Measurements from ENCODE around the gene BCAN. TPM values are rescaled to one million over a fixed set of nuclear protein-coding genes. Genes with fewer than 3 reads are reported as not detected.
"Not testable (repeated sequence)": the region's sequence is repeated elsewhere in the genome, so short reads cannot be mapped to it uniquely, and the experiment has no call there.

The BCAN gene
- total RNA-seq, 1 experiment from 2014 or later, result 0.37 TPM

- no peak overlapping the region for H3K27ac Mint-ChIP-seq (ENCODE audit: low read depth, unreplicated experiment)
- CTCF ChIA-PET, result interaction anchor here (0.5 to 20.9 kb wide), 20 partner anchors 12 to 283 kb away, joined by 3 to 396 read pairs (median 6); partner anchors contain the start of genes METTL25B and NES
- H3K27me3 Mint-ChIP-seq (ENCODE audit: insufficient read depth, unreplicated experiment), result peaks cover 61% of the 10 kb centered on the region
- no peaks in the 10 kb centered on the region for H3K9me3 Mint-ChIP-seq (ENCODE audit: unreplicated experiment)
- intact Hi-C loops (cut with micrococcal nuclease), result loop anchor here (1.0 kb wide), 1 partner anchor 53 kb away; no protein-coding TSS in a partner anchor
- no peaks in the 10 kb centered on the region for H3K36me3 Mint-ChIP-seq (ENCODE audit: insufficient read depth, unreplicated experiment)
- TF ChIP-seq CTCF (IDR thresholded peaks at IDR 0.05; ENCODE audit: unreplicated experiment), result peak; percentile 91
- no TSS peak for BruUV-seq (replicated peaks)
- peaks cover 12% of the 10 kb centered on the region for H3K4me1 Mint-ChIP-seq (ENCODE audit: insufficient read depth, unreplicated experiment)
- POLR2A ChIA-PET, result interaction anchor here (0.6 kb wide), 1 partner anchor 288 kb away, joined by 3 read pairs; no protein-coding TSS in a partner anchor
- peak overlapping the region; percentile 35 for H3K4me3 Mint-ChIP-seq (ENCODE audit: unreplicated experiment)
- peak; percentile 61 for DNase-seq (ENCODE audit: unreplicated experiment)
Observed at GRCh38 chr1:156625436-156626078, 16.4 kb upstream of the BCAN start.

GRCh38 chr1:156626079-156626438, 15.9 kb upstream of the BCAN start:
- ChIA-PET CTCF (interaction anchor here (0.6 to 20.9 kb wide), 27 partner anchors 8 to 248 kb away, joined by 3 to 396 read pairs (median 5); partner anchors contain the start of genes HAPLN2, METTL25B, NAXE and NES), POLR2A (interaction anchor here (0.6 kb wide), 1 partner anchor 288 kb away, joined by 3 read pairs; no protein-coding TSS in a partner anchor)
- no peak for DNase-seq (ENCODE audit: unreplicated experiment)
- Mint-ChIP-seq H3K4me1 (ENCODE audit: insufficient read depth, unreplicated experiment) (peaks cover 12% of the 10 kb centered on the region), H3K36me3 (ENCODE audit: insufficient read depth, unreplicated experiment) (no peaks in the 10 kb centered on the region), H3K4me3 (ENCODE audit: unreplicated experiment) (peak overlapping the region; percentile 35), H3K27me3 (ENCODE audit: insufficient read depth, unreplicated experiment) (peaks cover 61% of the 10 kb centered on the region), H3K9me3 (ENCODE audit: unreplicated experiment) (no peaks in the 10 kb centered on the region), H3K27ac (ENCODE audit: low read depth, unreplicated experiment) (no peak overlapping the region)
- BruUV-seq (replicated peaks), result no TSS peak
- no peak for TF ChIP-seq CTCF (IDR thresholded peaks at IDR 0.05; ENCODE audit: unreplicated experiment)
- intact Hi-C loops (cut with micrococcal nuclease), result loop anchor here (1.0 kb wide), 1 partner anchor 52 kb away; no protein-coding TSS in a partner anchor

- Mint-ChIP-seq H3K9me3 (ENCODE audit: unreplicated experiment) (no peaks in the 10 kb centered on the region), H3K27me3 (ENCODE audit: insufficient read depth, unreplicated experiment) (peaks cover 61% of the 10 kb centered on the region), H3K27ac (ENCODE audit: low read depth, unreplicated experiment) (no peak overlapping the region), H3K4me1 (ENCODE audit: insufficient read depth, unreplicated experiment) (peaks cover 17% of the 10 kb centered on the region), H3K4me3 (ENCODE audit: unreplicated experiment) (no peak overlapping the region), H3K36me3 (ENCODE audit: insufficient read depth, unreplicated experiment) (no peaks in the 10 kb centered on the region)
- intact Hi-C loops (cut with micrococcal nuclease), result loop anchor here (1.0 kb wide), 3 partner anchors 30 to 263 kb away; no protein-coding TSS in a partner anchor
- no TSS peak for BruUV-seq (replicated peaks)
- DNase-seq (ENCODE audit: unreplicated experiment), result peak; percentile 83
- TF ChIP-seq CTCF (IDR thresholded peaks at IDR 0.05; ENCODE audit: unreplicated experiment), result peak; percentile 73
- ChIA-PET CTCF (interaction anchor here (0.6 to 20.9 kb wide), 55 partner anchors 8 to 529 kb away, joined by 3 to 396 read pairs (median 4); partner anchors contain the start of genes HAPLN2, METTL25B, NAXE and NES), POLR2A (interaction anchor here (0.6 to 1.1 kb wide), 6 partner anchors 11 to 114 kb away, joined by 3 to 5 read pairs (median 3); partner anchors contain the start of gene MRPL24)
Observed at GRCh38 chr1:156627313-156627880, 14.5 kb upstream of the BCAN start.

GRCh38 chr1:156629823-156630449, 12.0 kb upstream of the BCAN start:
- H3K27me3 Mint-ChIP-seq (ENCODE audit: insufficient read depth, unreplicated experiment), result peaks cover 60% of the 10 kb centered on the region

GRCh38 chr1:156631152-156631551, 10.8 kb upstream of the BCAN start:
- H3K27ac Mint-ChIP-seq (ENCODE audit: low read depth, unreplicated experiment); DNase-seq (ENCODE audit: unreplicated experiment); BruUV-seq (replicated peaks); H3K4me1 Mint-ChIP-seq (ENCODE audit: insufficient read depth, unreplicated experiment); intact Hi-C loops (cut with micrococcal nuclease); H3K9me3 Mint-ChIP-seq (ENCODE audit: unreplicated experiment); H3K36me3 Mint-ChIP-seq (ENCODE audit: insufficient read depth, unreplicated experiment); POLR2A ChIA-PET; H3K4me3 Mint-ChIP-seq (ENCODE audit: unreplicated experiment): not testable (repeated sequence)
- peaks cover 60% of the 10 kb centered on the region for H3K27me3 Mint-ChIP-seq (ENCODE audit: insufficient read depth, unreplicated experiment)
- CTCF ChIA-PET, result interaction anchor here (0.7 to 20.9 kb wide), 9 partner anchors 11 to 351 kb away, joined by 3 to 396 read pairs (median 4); no protein-coding TSS in a partner anchor

More at GRCh38 chr1:156629823-156630449, 12.0 kb upstream of the BCAN start:
- intact Hi-C loops (cut with micrococcal nuclease), result loop anchor here (2.0 kb wide), 1 partner anchor 57 kb away; no protein-coding TSS in a partner anchor
- DNase-seq (ENCODE audit: unreplicated experiment), result no peak
- Mint-ChIP-seq H3K4me1 (ENCODE audit: insufficient read depth, unreplicated experiment) (peaks cover 12% of the 10 kb centered on the region), H3K36me3 (ENCODE audit: insufficient read depth, unreplicated experiment) (no peaks in the 10 kb centered on the region), H3K27ac (ENCODE audit: low read depth, unreplicated experiment) (no peak overlapping the region), H3K4me3 (ENCODE audit: unreplicated experiment) (no peak overlapping the region), H3K9me3 (ENCODE audit: unreplicated experiment) (no peaks in the 10 kb centered on the region)
- TF ChIP-seq CTCF (IDR thresholded peaks at IDR 0.05; ENCODE audit: unreplicated experiment), result no peak
- POLR2A ChIA-PET, result no interaction called here
- CTCF ChIA-PET, result interaction anchor here (0.6 to 20.9 kb wide), 12 partner anchors 9 to 260 kb away, joined by 3 to 396 read pairs (median 4); partner anchors contain the start of gene NES
- BruUV-seq (replicated peaks), result no TSS peak
